ENCODE measurements around the gene DEPP1.

Gene DEPP1

GRCh38 chr10:44988957-44989585, 10.5 kb upstream of the DEPP1 start:
- TF ChIP-seq CTCF (IDR thresholded peaks at IDR 0.05; ENCODE audit: insufficient read depth, low read length, poor library complexity, severe bottlenecking) (no peak), EZH2phosphoT487 (conservative IDR thresholded peaks at IDR 0.05; ENCODE audit: low read length) (no peak)
- no peak overlapping the region for H3K27ac ChIP-seq (ENCODE audit: low read depth, low read length)
- no peaks in the 10 kb centered on the region for H3F3A ChIP-seq (ENCODE audit: insufficient read depth)
- H3K27me3 ChIP-seq (ENCODE audit: low read length), result no peaks in the 10 kb centered on the region
- H3K36me3 ChIP-seq (ENCODE audit: low read length), result no peaks in the 10 kb centered on the region
- no peaks in the 10 kb centered on the region for H3K9me3 ChIP-seq (ENCODE audit: insufficient read depth, low read length)
- H4K20me1 ChIP-seq (ENCODE audit: low read depth, low read length), result no peaks in the 10 kb centered on the region
- H3K9me2 ChIP-seq (replicated peaks; ENCODE audit: insufficient read depth, low read length), result no peaks in the 10 kb centered on the region
- H3K4me3 ChIP-seq (ENCODE audit: insufficient read depth, low read length, poor library complexity, severe bottlenecking), result no peak overlapping the region
- no peak overlapping the region for H3K4me2 ChIP-seq (ENCODE audit: low read depth, low read length, poor library complexity, severe bottlenecking)
- H3K9ac ChIP-seq (ENCODE audit: low read length), result no peak overlapping the region
- H3K79me2 ChIP-seq (ENCODE audit: insufficient read depth, low read length), result no peaks in the 10 kb centered on the region
- H2AFZ ChIP-seq (ENCODE audit: low read depth, low read length, severe bottlenecking), result no peak overlapping the region

- TF ChIP-seq CTCF (IDR thresholded peaks at IDR 0.05; ENCODE audit: insufficient read depth, low read length, poor library complexity, severe bottlenecking) (no peak), EZH2phosphoT487 (conservative IDR thresholded peaks at IDR 0.05; ENCODE audit: low read length) (no peak)
- no peaks in the 10 kb centered on the region for H3K9me3 ChIP-seq (ENCODE audit: insufficient read depth, low read length)
- H3K79me2 ChIP-seq (ENCODE audit: insufficient read depth, low read length), result no peaks in the 10 kb centered on the region
- no peaks in the 10 kb centered on the region for H4K20me1 ChIP-seq (ENCODE audit: low read depth, low read length)
- H3K4me3 ChIP-seq (ENCODE audit: insufficient read depth, low read length, poor library complexity, severe bottlenecking), result no peak overlapping the region
- H2AFZ ChIP-seq (ENCODE audit: low read depth, low read length, severe bottlenecking), result no peak overlapping the region
- H3K9me2 ChIP-seq (replicated peaks; ENCODE audit: insufficient read depth, low read length), result no peaks in the 10 kb centered on the region
- H3K36me3 ChIP-seq (ENCODE audit: low read length), result no peaks in the 10 kb centered on the region
- no peaks in the 10 kb centered on the region for H3F3A ChIP-seq (ENCODE audit: insufficient read depth)
- H3K27ac ChIP-seq (ENCODE audit: low read depth, low read length), result no peak overlapping the region
- no peak overlapping the region for H3K4me2 ChIP-seq (ENCODE audit: low read depth, low read length, poor library complexity, severe bottlenecking)
- no peaks in the 10 kb centered on the region for H3K27me3 ChIP-seq (ENCODE audit: low read length)
- no peak overlapping the region for H3K9ac ChIP-seq (ENCODE audit: low read length)
Observed at GRCh38 chr10:44986670-44987069, 8.1 kb upstream of the DEPP1 start.

GRCh38 chr10:44986179-44986578, 7.6 kb upstream of the DEPP1 start:
- H3K36me3 ChIP-seq (ENCODE audit: low read length), result no peaks in the 10 kb centered on the region
- H3K27me3 ChIP-seq (ENCODE audit: low read length), result no peaks in the 10 kb centered on the region
- H3K9me2 ChIP-seq (replicated peaks; ENCODE audit: insufficient read depth, low read length), result no peaks in the 10 kb centered on the region
- no peaks in the 10 kb centered on the region for H4K20me1 ChIP-seq (ENCODE audit: low read depth, low read length)
- H3K9ac ChIP-seq (ENCODE audit: low read length), result no peak overlapping the region
- no peak overlapping the region for H2AFZ ChIP-seq (ENCODE audit: low read depth, low read length, severe bottlenecking)
- H3K9me3 ChIP-seq (ENCODE audit: insufficient read depth, low read length), result no peaks in the 10 kb centered on the region
- no peak for TF ChIP-seq EZH2phosphoT487 (conservative IDR thresholded peaks at IDR 0.05; ENCODE audit: low read length)
- TF ChIP-seq CTCF (IDR thresholded peaks at IDR 0.05; ENCODE audit: insufficient read depth, low read length, poor library complexity, severe bottlenecking), result no peak
- H3F3A ChIP-seq (ENCODE audit: insufficient read depth), result no peaks in the 10 kb centered on the region
- H3K4me3 ChIP-seq (ENCODE audit: insufficient read depth, low read length, poor library complexity, severe bottlenecking), result no peak overlapping the region
- H3K4me2 ChIP-seq (ENCODE audit: low read depth, low read length, poor library complexity, severe bottlenecking), result no peak overlapping the region
- H3K27ac ChIP-seq (ENCODE audit: low read depth, low read length), result no peak overlapping the region
- no peaks in the 10 kb centered on the region for H3K79me2 ChIP-seq (ENCODE audit: insufficient read depth, low read length)

Data from SU-DHL-6 (cell line).